Transverse colon (tissue), 4 donors: Measurements from ENCODE around the gene ZHX3. TPM values are rescaled to one million over a fixed set of nuclear protein-coding genes. Genes with fewer than 3 reads are reported as not detected.
"Not testable (repeated sequence)": the region's sequence is repeated elsewhere in the genome, so short reads cannot be mapped to it uniquely, and the experiment has no call there.

Experiments used
- DNase-seq: peaks from one replicate; pipeline ENCODE4 v3.0.0-alpha.2; 2019
- H3K27ac ChIP-seq, 4 donors: fragments of 200-600 bp; sonication (generic); 2 replicates each; pipeline ENCODE4 v1.5.1; 2016 to 2018; ENCODE audit warnings: inconsistent platforms in 4 of 4
- H3K27me3 ChIP-seq: fragments of 200-600 bp; sonication (generic); 2 replicates; pipeline ENCODE4 v1.5.1; 2017; ENCODE audit warnings: inconsistent platforms
- H3K36me3 ChIP-seq, 4 donors: fragments of 200-600 bp; sonication (generic); 2 replicates each; pipeline ENCODE4 v1.5.1; 2017 to 2019; ENCODE audit warnings: inconsistent platforms in 4 of 4
- H3K4me1 ChIP-seq, 4 donors: fragments of 200-600 bp; sonication (generic); 2 replicates each; pipeline ENCODE4 v1.5.1; 2017 to 2020; ENCODE audit warnings: inconsistent platforms in 4 of 4
- H3K4me3 ChIP-seq, 4 donors: fragments of 200-600 bp; sonication (generic); 1 replicate in 1 of 4; 2 replicates in 3 of 4; pipeline versions ENCODE4 v1.5.1 to v1.6.1; 2017 to 2019; ENCODE audit warnings: inconsistent platforms in 4 of 4
- H3K9me3 ChIP-seq, 2 donors: fragments of 200-600 bp; sonication (generic); 2 replicates each; pipeline ENCODE4 v1.5.1; 2017 to 2019; ENCODE audit warnings: inconsistent platforms in 2 of 2
- CTCF ChIP-seq, 5 experiments: fragments of 200-600 bp in 3 of 5; fragments of 450-650 bp in 2 of 5; sonication (generic) in 3 of 5; IDR thresholded peaks; 1 replicate in 2 of 5; 2 replicates in 3 of 5; pipeline ENCODE4 v1.5.1; 2016 to 2017; ENCODE audit warnings: antibody characterized with exemption in 5 of 5, inconsistent platforms in 3 of 5, mild to moderate bottlenecking in 2 of 5, moderate library complexity in 1 of 5
- EP300 ChIP-seq: sonication (generic); formaldehyde crosslinking; IDR thresholded peaks from one replicate; pipeline ENCODE4 v1.6.1; 2017; ENCODE audit warnings: antibody characterized with exemption, low read depth
- POLR2A ChIP-seq: fragments of 450-650 bp; IDR thresholded peaks from one replicate; pipeline ENCODE4 v1.6.1; 2016; ENCODE audit warnings: antibody characterized with exemption, mild to moderate bottlenecking, moderate library complexity
- POLR2AphosphoS5 ChIP-seq, 3 donors: sonication (generic); formaldehyde crosslinking; IDR thresholded peaks; one replicate each; pipeline ENCODE4 v1.6.1; 2016; ENCODE audit warnings: antibody characterized with exemption in 3 of 3
- WGBS, 2 donors: methylation state at CpG; one replicate each; pipeline ENCODE4 v1.1.5; 2018; ENCODE audit warnings: low coverage in 1 of 2; 5-methylcytosine and 5-hydroxymethylcytosine counted together
- in situ Hi-C, 4 donors: fragments of 200-750 bp; cut with MboI; loops; one replicate each; pipeline versions ENCODE4 v1.15.0 to v1.15.1; 2017; ENCODE audit warnings: low sequenced_read_pairs in 3 of 4, low pct_ligation_motif_present in 1 of 4, low pct_unique_long_range_greater_than_20kb in 1 of 4
- intact Hi-C: fragments of 100-400 bp; cut with DNase I; formaldehyde crosslinking; loops from one replicate; pipeline ENCODE4 v1.15.1; 2023; ENCODE audit warnings: low total_unique reads
- small RNA-seq, 4 donors: library from RNA; depleted of rRNA; stranded (forward); fragments of <200 nt; gene quantifications; one replicate each; pipeline ENCODE3, GENCODE V24; 2016
- total RNA-seq, 4 donors: library from RNA; depleted of rRNA; stranded (reverse); fragments of >200 nt; gene quantifications; one replicate each; pipeline ENCODE4 v1.1.0, GENCODE V29; 2016

The ZHX3 gene
- total RNA-seq, 4 donors from 2014 or later, result 22.7 to 34.8 (median 26.4) TPM

- Histone ChIP-seq H3K4me1 (peaks cover 0 to 15% (median 11%) of the 10 kb centered on the region in 4 donors), H3K9me3 (no peaks in the 10 kb centered on the region), H3K36me3 (no peaks in the 10 kb centered on the region), H3K4me3 (no peak overlapping the region), H3K27me3 (no peaks in the 10 kb centered on the region), H3K27ac (no peak overlapping the region)
- DNase-seq, result peak; percentile 9
- WGBS, 2 donors, result 81% methylated on average over 7 of the region's 7 CpGs; no CpG with 5 or more reads in 1 of the 2 donors
- TF ChIP-seq POLR2A (no peak), EP300 (no peak), POLR2AphosphoS5 (IDR thresholded peaks at IDR 0.05) (no peak)
- in situ Hi-C loops (no loop called here), intact Hi-C loops (no loop called here)
These were observed 183.7 kb downstream of the ZHX3 start for GRCh38 chr20:41133709-41134361.

GRCh38 chr20:41132388-41132775 is 185.1 kb downstream of the ZHX3 start:
- H3K4me1 ChIP-seq, in situ Hi-C loops, H3K36me3 ChIP-seq, H3K4me3 ChIP-seq, H3K9me3 ChIP-seq, intact Hi-C loops, H3K27ac ChIP-seq, H3K27me3 ChIP-seq, DNase-seq: not testable (repeated sequence)
- 74 to 89% methylated on average over 8 to 9 of the region's 9 CpGs for WGBS, 2 donors

- Histone ChIP-seq H3K9me3 (no peaks in the 10 kb centered on the region), H3K36me3 (no peaks in the 10 kb centered on the region), H3K4me3 (no peak overlapping the region), H3K27ac (no peak overlapping the region), H3K4me1 (peaks cover 0 to 6% (median 5%) of the 10 kb centered on the region in 4 donors), H3K27me3 (no peaks in the 10 kb centered on the region)
- WGBS, 2 donors, result 72 to 73% methylated on average over 3 to 5 of the region's 5 CpGs
- in situ Hi-C loops, result no loop called here
- intact Hi-C loops, result no loop called here
- DNase-seq, result peak; percentile 4
- no peak for TF ChIP-seq EP300
- no peak for TF ChIP-seq POLR2AphosphoS5 (IDR thresholded peaks at IDR 0.05)
- TF ChIP-seq CTCF (IDR thresholded peaks at IDR 0.05), result no peak
- TF ChIP-seq POLR2A, result no peak
These were observed 185.7 kb downstream of the ZHX3 start for GRCh38 chr20:41131594-41132387.

Small RNAs within 50 kb of the gene (small RNA-seq; reads per million reads assigned to genes)
- gene AL022394.1 (0 reads per million in 4 donors), gene MIR6871 (0 reads per million in 4 donors), gene RN7SL615P (0 to 0.28 (median 0) reads per million in 4 donors)

Other genes with a start within 250 kb of the ZHX3 start
- 100 to 1,000 TPM in 3 of 4 donors, 10 to 100 TPM in 1; 82.7 to 377 (median 155) TPM for gene PLCG1, start 180.2 kb downstream of the ZHX3 start, total RNA-seq
- 100 to 1,000 TPM in 2 of 4 donors, 10 to 100 TPM in 2; 96.9 to 263 (median 134) TPM for gene LPIN3, start 23.1 kb upstream of the ZHX3 start, total RNA-seq
- 1 to 10 TPM in 2 of 4 donors, under 1 TPM in 2; 0.40 to 1.5 (median 0.90) TPM for gene EMILIN3, start 49.1 kb upstream of the ZHX3 start, total RNA-seq